Kidney (tissue), 14 donors: Measurements from ENCODE around the gene NFKBIB. TPM values are rescaled to one million over a fixed set of nuclear protein-coding genes. Genes with fewer than 3 reads are reported as not detected.

ENCODE experiments used
- DNase-seq, 5 donors: peaks; one replicate each; pipeline ENCODE4 v3.0.0-alpha.2; 2013 to 2020
- FAIRE-seq: peaks from 2 replicates; lab custom pipeline; 2012; peaks lifted over from hg19 to GRCh38; lab: Jason Lieb, UNC
- H3K27ac ChIP-seq, 2 donors: one replicate each; pipeline ENCODE4 v1.7.0; 2013; ENCODE audit warnings: low read depth in 2 of 2, low read length in 2 of 2, inconsistent platforms in 1 of 2
- H3K27me3 ChIP-seq: one replicate; pipeline ENCODE4 v1.7.1; 2013; ENCODE audit warnings: low read length, inconsistent platforms; ENCODE audit not compliant: control insufficient read depth, insufficient read depth
- H3K36me3 ChIP-seq, 3 donors: one replicate each; pipeline versions ENCODE4 v1.7.0 to v1.7.1; 2013; ENCODE audit warnings: low read length in 3 of 3, control low read depth in 1 of 3, inconsistent platforms in 1 of 3; ENCODE audit not compliant: insufficient read depth in 3 of 3, control insufficient read depth in 2 of 3
- H3K4me1 ChIP-seq, 3 donors: one replicate each; pipeline versions ENCODE4 v1.7.0 to v1.7.1; 2013; ENCODE audit warnings: low read length in 3 of 3, inconsistent platforms in 1 of 3, low read depth in 1 of 3; ENCODE audit not compliant: control insufficient read depth in 2 of 3, insufficient read depth in 2 of 3
- H3K4me3 ChIP-seq, 3 donors: one replicate each; pipeline versions ENCODE4 v1.7.0 to v1.8.1; 2013; ENCODE audit warnings: low read length in 3 of 3, control low read depth in 1 of 3, inconsistent platforms in 1 of 3
- H3K9ac ChIP-seq, 3 donors: one replicate each; pipeline versions ENCODE4 v1.7.0 to v1.7.1; 2013; ENCODE audit warnings: low read length in 3 of 3, control low read depth in 1 of 3, inconsistent platforms in 1 of 3
- H3K9me3 ChIP-seq, 3 donors: one replicate each; pipeline versions ENCODE4 v1.7.0 to v1.7.1; 2013; ENCODE audit warnings: low read length in 3 of 3, control low read depth in 1 of 3, inconsistent platforms in 1 of 3; ENCODE audit not compliant: control insufficient read depth in 2 of 3, insufficient read depth in 1 of 3
- intact Hi-C: fragments of 100-400 bp; cut with DNase I; formaldehyde crosslinking; loops from one replicate; pipeline ENCODE4 v1.11.1; 2022
- polyA plus RNA-seq: library from polyadenylated mRNA; stranded (reverse); fragments of 350-450 nt; fragmentation: Illumina TruSeq; extraction: RNeasy Lipid Tissue Mini Kit (QIAGEN cat#74804); gene quantifications from one replicate; pipeline ENCODE4 v1.2.3, GENCODE V29; 2014; ENCODE audit warnings: low read depth, low replicate concordance; ENCODE audit not compliant: insufficient read depth
- total RNA-seq: library from RNA; stranded (reverse); fragmentation: NEBNext Ultra II Directional; extraction: Animal tissue kit (Norgen Biotek cat#: 25700); gene quantifications from one replicate; pipeline ENCODE4 v1.2.1, GENCODE V29; 2021
- TF ChIP-seq, protein P1 (sequence below): IDR thresholded peaks from 3 replicates; pipeline ENCODE4 v1.5.1; 2012; ENCODE audit warnings: mild to moderate bottlenecking, moderate library complexity, borderline replicate concordance; ENCODE audit not compliant: insufficient read depth; ENCODE audit errors: extremely low read depth
- donor health status: control.
- donor health status: control.
- donor health status: control.
- donor health status: control.
- donor health status: control.
- donor health status: DM: yes; HTN: yes; CAD: no.
- donor health status: Normal renal cell carcinoma (clear cell type).

The NFKBIB gene
- total and polyA plus RNA-seq, 2 donors from 2014 or later: 23.2 to 37.6 TPM

DNA sequence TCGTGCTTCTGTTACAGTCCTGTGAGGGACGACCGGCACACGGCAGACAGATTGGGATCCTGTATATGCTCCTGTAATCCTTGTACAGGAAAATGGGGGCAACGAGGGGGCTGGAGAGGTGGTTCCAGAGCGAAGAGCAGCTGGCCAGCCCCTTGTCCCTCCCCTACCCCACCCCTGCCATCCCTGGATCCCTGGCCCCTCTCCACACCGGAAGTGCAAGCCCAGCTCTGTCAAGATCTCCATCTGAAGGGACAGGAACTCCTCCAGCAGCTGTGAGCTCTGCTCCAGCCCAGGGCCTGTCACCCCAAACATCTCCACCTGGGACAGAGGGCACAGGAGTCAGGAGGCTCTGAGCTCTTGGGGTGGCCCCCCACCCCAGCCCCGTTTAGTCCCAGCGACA lies 17.7 kb downstream of the NFKBIB start:
- Histone ChIP-seq H3K27ac (no peak overlapping the region), H3K27me3 (no peaks in the 10 kb centered on the region), H3K36me3 (peaks cover 0 to 7% (median 0%) of the 10 kb centered on the region in 3 donors), H3K4me1 (no peaks in the 10 kb centered on the region), H3K9me3 (no peaks in the 10 kb centered on the region), H3K4me3 (no peak overlapping the region), H3K9ac (no peak overlapping the region)
- intact Hi-C loops: no loop called here
- TF ChIP-seq, protein P1, sequence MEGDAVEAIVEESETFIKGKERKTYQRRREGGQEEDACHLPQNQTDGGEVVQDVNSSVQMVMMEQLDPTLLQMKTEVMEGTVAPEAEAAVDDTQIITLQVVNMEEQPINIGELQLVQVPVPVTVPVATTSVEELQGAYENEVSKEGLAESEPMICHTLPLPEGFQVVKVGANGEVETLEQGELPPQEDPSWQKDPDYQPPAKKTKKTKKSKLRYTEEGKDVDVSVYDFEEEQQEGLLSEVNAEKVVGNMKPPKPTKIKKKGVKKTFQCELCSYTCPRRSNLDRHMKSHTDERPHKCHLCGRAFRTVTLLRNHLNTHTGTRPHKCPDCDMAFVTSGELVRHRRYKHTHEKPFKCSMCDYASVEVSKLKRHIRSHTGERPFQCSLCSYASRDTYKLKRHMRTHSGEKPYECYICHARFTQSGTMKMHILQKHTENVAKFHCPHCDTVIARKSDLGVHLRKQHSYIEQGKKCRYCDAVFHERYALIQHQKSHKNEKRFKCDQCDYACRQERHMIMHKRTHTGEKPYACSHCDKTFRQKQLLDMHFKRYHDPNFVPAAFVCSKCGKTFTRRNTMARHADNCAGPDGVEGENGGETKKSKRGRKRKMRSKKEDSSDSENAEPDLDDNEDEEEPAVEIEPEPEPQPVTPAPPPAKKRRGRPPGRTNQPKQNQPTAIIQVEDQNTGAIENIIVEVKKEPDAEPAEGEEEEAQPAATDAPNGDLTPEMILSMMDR: no peak
- FAIRE-seq: no peak
- DNase-seq: no peak

DNA sequence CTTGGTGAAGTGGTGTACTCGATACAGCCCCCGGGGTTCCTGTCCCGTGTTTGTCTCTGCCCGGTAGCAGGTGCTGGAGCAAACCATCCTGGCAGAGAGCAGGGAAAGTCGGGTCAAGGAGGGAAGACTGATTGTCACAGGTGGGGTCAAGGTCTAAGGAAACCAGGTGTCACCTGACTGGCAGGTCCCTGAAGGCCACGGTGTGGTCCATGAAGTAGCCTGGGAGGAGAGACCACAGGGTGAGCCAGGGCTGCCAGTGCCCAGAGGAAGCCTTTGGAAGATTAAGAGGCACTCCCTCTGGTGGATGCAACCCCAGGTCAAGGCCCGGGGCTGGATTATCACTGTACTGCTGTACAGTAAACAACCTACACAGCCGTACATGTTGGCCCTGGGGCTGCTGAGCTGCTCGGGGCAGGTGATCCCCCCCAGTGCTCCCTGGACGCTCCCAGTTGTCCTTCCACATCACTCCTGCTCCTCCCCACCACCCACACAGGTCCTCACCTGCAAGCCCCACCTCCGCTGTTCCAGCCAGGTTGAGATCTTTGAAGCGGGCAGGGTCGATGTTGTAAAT lies 18.2 kb downstream of the NFKBIB start:
- H3K36me3 ChIP-seq: peaks cover 0 to 7% (median 0%) of the 10 kb centered on the region in 3 donors
- H3K4me1 ChIP-seq: no peaks in the 10 kb centered on the region
- H3K27ac ChIP-seq: no peak overlapping the region
- FAIRE-seq: no peak
- DNase-seq: peak in 1 of 5 donors; percentile 22
- no peaks in the 10 kb centered on the region for H3K9me3 ChIP-seq
- no peaks in the 10 kb centered on the region for H3K27me3 ChIP-seq
- intact Hi-C loops: no loop called here
- H3K4me3 ChIP-seq: no peak overlapping the region
- no peak overlapping the region for H3K9ac ChIP-seq
- TF ChIP-seq, protein P1: no peak

DNA sequence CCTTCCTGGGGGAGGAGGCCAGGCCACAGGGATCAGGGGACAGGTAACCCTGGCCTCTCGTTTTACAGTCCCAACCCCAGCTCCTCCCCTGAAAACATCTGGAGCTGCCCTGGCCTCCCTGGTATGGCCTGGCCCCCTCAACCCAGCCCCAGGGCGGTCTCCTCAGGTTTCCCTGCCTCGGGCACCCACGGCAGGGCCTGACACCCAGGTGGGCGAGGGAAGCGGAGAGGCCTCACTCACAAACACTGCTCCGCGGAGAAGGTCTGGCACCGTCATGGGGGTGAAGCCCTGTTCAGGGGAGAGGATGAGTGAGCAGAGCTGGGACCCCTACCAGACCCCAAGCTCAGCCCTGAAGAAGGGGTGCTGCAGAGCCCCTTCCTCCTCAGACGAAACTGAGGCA lies 18.8 kb downstream of the NFKBIB start:
- H3K4me3 ChIP-seq: no peak overlapping the region
- H3K36me3 ChIP-seq: peaks cover 0 to 7% (median 0%) of the 10 kb centered on the region in 3 donors
- FAIRE-seq (no peak), DNase-seq (no peak)
- intact Hi-C loops: no loop called here
- no peaks in the 10 kb centered on the region for H3K27me3 ChIP-seq
- no peak overlapping the region for H3K9ac ChIP-seq
- no peaks in the 10 kb centered on the region for H3K9me3 ChIP-seq
- TF ChIP-seq, protein P1: no peak
- no peak overlapping the region for H3K27ac ChIP-seq
- no peaks in the 10 kb centered on the region for H3K4me1 ChIP-seq
